Vagina (tissue), 2 donors: ENCODE data around the gene HLA-F. TPM values are rescaled to one million over a fixed set of nuclear protein-coding genes. Genes with fewer than 3 reads are reported as not detected.

ENCODE experiments used
- DNase-seq, 2 donors: peaks; one replicate each; pipeline ENCODE4 v3.0.0-alpha.2; 2017; ENCODE audit errors: extremely low spot score in 2 of 2
- H3K27ac ChIP-seq: fragments of 200-600 bp; sonication (generic); one replicate; pipeline ENCODE4 v1.5.1; 2019
- H3K27me3 ChIP-seq: fragments of 200-600 bp; sonication (generic); one replicate; pipeline ENCODE4 v1.5.1; 2019
- H3K36me3 ChIP-seq, 2 donors: fragments of 200-600 bp; sonication (generic); one replicate each; pipeline ENCODE4 v1.5.1; 2017 to 2019
- H3K4me1 ChIP-seq: fragments of 200-600 bp; sonication (generic); one replicate; pipeline ENCODE4 v1.5.1; 2019
- H3K4me3 ChIP-seq, 2 donors: fragments of 200-600 bp; sonication (generic); 1 replicate in 1 of 2; 2 replicates in 1 of 2; pipeline ENCODE4 v1.5.1; 2016 to 2019
- H3K9me3 ChIP-seq: fragments of 200-600 bp; sonication (generic); one replicate; pipeline ENCODE4 v1.5.1; 2019
- CTCF ChIP-seq, 3 experiments: fragments of 450-650 bp in 2 of 3; fragments of 200-600 bp in 1 of 3; sonication (generic) in 1 of 3; IDR thresholded peaks; one replicate each; pipeline ENCODE4 v1.5.1; 2017 to 2019; ENCODE audit warnings: antibody characterized with exemption in 3 of 3, mild to moderate bottlenecking in 2 of 3, moderate library complexity in 2 of 3
- POLR2A ChIP-seq, 2 donors: fragments of 450-650 bp; IDR thresholded peaks; one replicate each; pipeline ENCODE4 v1.6.1; 2017; ENCODE audit warnings: antibody characterized with exemption in 2 of 2, mild to moderate bottlenecking in 2 of 2, moderate library complexity in 2 of 2
- POLR2AphosphoS5 ChIP-seq, 2 donors: sonication (generic); formaldehyde crosslinking; IDR thresholded peaks; one replicate each; pipeline ENCODE4 v1.9.0; 2017; ENCODE audit warnings: antibody characterized with exemption in 2 of 2, mild to moderate bottlenecking in 2 of 2, low read depth in 1 of 2; ENCODE audit not compliant: insufficient read depth in 1 of 2
- intact Hi-C: fragments of 100-400 bp; cut with DNase I; formaldehyde crosslinking; loops from one replicate; pipeline ENCODE4 v1.15.1; 2023
- total RNA-seq: library from RNA; depleted of rRNA; stranded (reverse); fragments of >200 nt; gene quantifications from one replicate; pipeline ENCODE4 v1.2.3, GENCODE V29; 2016

The HLA-F gene
- total RNA-seq, 1 donor from 2014 or later = 133 TPM

DNA sequence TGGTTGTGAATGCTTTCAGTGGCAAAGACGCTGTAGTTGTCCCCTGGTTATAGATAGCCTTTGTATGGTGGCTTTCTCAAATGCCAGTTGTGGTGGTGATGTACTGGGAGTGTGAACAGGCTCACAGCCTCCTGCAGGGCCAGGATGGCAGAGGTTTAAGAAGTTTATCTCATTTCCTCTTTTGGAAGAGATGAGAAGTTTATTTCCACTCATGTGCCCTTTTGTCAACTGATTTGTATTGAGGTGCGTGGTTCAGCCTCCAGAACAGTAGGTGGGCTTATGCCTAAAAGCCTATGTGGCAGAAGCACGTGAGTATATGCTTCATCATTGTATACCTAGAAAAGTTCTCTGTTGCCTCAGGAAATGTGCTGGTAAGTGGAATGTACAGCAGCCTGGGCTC, 28.6 kb upstream of the HLA-F start:
- Histone ChIP-seq H3K4me1 (no peaks in the 10 kb centered on the region), H3K27me3 (no peaks in the 10 kb centered on the region), H3K9me3 (no peaks in the 10 kb centered on the region), H3K36me3 (no peaks in the 10 kb centered on the region), H3K27ac (no peak overlapping the region), H3K4me3 (no peak overlapping the region)
- intact Hi-C loops = no loop called here
- no peak for TF ChIP-seq POLR2AphosphoS5 (IDR thresholded peaks at IDR 0.05; ENCODE audit: insufficient read depth in 1 of 2, low read depth in 1 of 2)
- no peak for DNase-seq

DNA sequence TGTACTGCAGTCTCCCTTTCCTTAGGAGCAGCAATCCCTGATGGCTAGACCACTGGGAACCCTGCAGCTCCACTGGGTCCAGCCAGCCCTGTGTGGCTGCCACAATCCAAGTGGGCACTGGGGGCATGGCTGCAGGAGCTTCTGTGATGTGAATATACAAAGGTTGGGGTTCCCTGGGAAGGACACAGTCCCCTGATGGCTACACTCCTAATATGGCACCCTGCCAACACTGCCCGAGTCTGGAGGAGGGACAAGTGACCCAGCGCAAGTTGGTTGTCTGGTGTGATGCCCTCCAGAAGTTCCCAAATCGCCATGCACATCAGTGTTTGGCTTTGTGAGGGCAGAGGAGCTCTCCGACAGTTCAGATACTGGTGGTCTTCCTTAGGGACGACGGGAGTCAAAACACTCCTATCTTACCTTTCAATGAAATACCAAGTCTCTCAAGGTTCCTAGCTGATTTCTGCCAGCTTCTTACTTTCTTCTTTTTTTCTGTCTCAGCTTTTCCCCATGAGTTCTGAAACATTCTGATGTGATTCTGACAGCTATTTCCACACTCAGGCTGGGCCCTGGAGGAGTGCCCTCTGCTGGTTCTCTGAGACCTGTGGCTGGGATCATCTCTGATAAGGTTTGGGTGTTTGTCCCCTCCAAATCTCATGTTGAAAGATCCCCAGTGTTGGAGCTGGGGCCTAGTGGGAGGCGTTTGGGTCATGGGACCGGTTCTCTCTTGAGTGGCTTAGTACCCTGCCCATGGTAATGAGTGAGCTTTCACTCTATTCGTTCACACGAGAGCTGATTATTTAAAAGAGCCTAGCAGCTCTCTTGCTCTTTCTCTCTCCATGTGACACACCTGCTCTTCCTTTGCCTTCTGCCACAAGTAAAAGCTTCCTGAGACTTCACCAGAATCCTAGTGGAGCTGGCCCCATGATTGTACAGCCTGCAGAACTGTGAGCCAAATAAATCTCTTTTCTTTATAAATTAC, 26.8 kb upstream of the HLA-F start:
- DNase-seq = no peak
- Histone ChIP-seq H3K27me3 (no peaks in the 10 kb centered on the region), H3K36me3 (no peaks in the 10 kb centered on the region), H3K4me1 (no peaks in the 10 kb centered on the region), H3K4me3 (no peak overlapping the region), H3K27ac (no peak overlapping the region), H3K9me3 (no peaks in the 10 kb centered on the region)
- TF ChIP-seq POLR2A (IDR thresholded peaks at IDR 0.05) = no peak
- no peak for TF ChIP-seq CTCF (IDR thresholded peaks at IDR 0.05)
- TF ChIP-seq POLR2AphosphoS5 (IDR thresholded peaks at IDR 0.05; ENCODE audit: insufficient read depth in 1 of 2, low read depth in 1 of 2) = no peak
- intact Hi-C loops = no loop called here

DNA sequence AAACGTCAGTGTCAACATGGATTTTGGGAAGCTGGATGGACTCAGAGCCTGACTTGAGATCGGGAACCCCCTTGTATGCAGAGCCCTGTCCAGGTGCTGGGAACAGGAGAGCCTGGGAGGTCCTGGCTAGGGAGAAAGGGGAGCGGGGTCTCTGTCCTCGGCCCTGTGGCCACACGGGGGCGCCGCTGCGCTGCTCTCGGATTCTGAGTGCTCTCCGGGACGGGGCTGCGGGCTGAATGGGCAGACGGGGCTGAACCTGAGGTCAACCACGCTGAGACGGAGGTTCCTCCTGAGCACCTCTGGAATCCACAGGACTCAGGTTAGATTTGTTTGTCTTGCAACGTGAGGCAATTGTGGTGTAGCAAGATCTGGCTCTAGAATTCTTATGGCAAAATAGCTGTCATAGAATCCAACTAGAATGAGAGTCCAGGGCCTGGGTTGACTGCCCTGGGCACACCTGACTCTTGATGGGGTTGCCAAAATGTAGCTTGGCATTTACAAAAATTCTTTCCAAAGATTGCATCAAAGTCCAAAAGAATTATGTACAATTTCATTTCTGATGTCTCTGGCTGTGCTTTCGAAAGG, 20.6 kb upstream of the HLA-F start:
- H3K4me3 ChIP-seq = no peak overlapping the region
- no peaks in the 10 kb centered on the region for H3K4me1 ChIP-seq
- H3K36me3 ChIP-seq = no peaks in the 10 kb centered on the region
- intact Hi-C loops = loop anchor here (10.0 kb wide), 1 partner anchor 132 kb away; no protein-coding TSS in a partner anchor
- no peak for DNase-seq
- H3K9me3 ChIP-seq = no peaks in the 10 kb centered on the region
- TF ChIP-seq POLR2AphosphoS5 (IDR thresholded peaks at IDR 0.05; ENCODE audit: insufficient read depth in 1 of 2, low read depth in 1 of 2) (no peak), POLR2A (IDR thresholded peaks at IDR 0.05) (no peak), CTCF (IDR thresholded peaks at IDR 0.05) (no peak)
- no peak overlapping the region for H3K27ac ChIP-seq
- no peaks in the 10 kb centered on the region for H3K27me3 ChIP-seq

DNA sequence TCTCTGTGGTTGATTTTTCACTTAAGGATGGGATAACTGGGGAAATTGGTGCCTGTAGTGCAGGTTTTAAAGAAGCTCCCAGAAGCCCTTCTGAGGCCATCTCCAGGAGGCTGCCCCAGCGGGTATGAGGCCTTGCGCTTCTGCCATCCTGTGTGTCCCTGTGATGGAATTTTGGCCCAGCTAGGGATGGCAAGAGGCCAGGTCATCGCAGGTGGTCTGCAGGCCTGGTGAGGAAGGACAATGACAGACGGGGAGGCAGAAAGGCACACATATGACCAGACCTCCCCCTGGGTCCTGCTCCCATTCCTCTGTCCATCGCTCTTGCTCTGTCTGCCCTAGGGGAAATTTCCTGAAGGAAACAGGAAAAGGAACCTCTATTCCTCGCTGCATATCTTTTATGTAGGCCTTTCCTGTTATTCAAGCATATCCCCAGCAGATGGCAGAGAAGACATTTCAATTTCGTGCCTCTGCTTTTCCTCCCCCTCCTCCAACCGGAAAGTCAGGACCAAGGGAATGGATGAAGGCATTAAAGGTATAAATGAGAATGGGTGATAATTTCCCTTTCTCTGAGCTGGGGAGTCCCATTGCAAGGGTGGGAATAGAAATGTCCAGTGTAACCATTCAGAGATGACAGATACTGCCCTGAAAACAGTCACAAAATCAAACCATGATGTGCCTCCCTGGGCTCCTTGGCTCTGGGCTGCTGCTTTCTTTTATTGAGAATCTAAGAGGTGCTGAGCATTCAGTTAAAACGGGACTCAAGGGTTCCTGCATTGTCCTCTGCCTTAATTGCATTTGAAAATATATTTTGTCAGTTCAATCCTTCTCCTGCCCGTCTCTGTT, 17.6 kb upstream of the HLA-F start:
- Histone ChIP-seq H3K27ac (no peak overlapping the region), H3K9me3 (no peaks in the 10 kb centered on the region), H3K4me3 (no peak overlapping the region), H3K4me1 (no peaks in the 10 kb centered on the region), H3K36me3 (no peaks in the 10 kb centered on the region), H3K27me3 (no peaks in the 10 kb centered on the region)
- no peak for DNase-seq
- TF ChIP-seq CTCF (IDR thresholded peaks at IDR 0.05) (peak; percentile 33 to 58 (median 53)), POLR2AphosphoS5 (IDR thresholded peaks at IDR 0.05; ENCODE audit: insufficient read depth in 1 of 2, low read depth in 1 of 2) (no peak)
- intact Hi-C loops = loop anchor here (10.0 kb wide), 1 partner anchor 129 kb away; no protein-coding TSS in a partner anchor
